HepG2 (cell line): ENCODE results near the gene PIP4K2C. TPM values are rescaled to one million over a fixed set of nuclear protein-coding genes. Genes with fewer than 3 reads are reported as not detected.

Experiments used
- ATAC-seq: fragments of 200-7000 bp; cut with Tn5 transposase; 3 replicates; pipeline ENCODE4 v1.9.1; 2020; ENCODE audit warnings: mild to moderate bottlenecking, moderate library complexity
- BruUV-seq: library from RNA; stranded (reverse); fragments of 400-500 nt; replicated peaks from 2 replicates; lab custom pipeline; 2021; lab: Mats Ljungman, UMichigan
- CTCF ChIA-PET: fragments of 300-600 bp; formaldehyde crosslinking; extraction: SDS; loops from one replicate; lab custom pipeline; 2021; ENCODE audit warnings: low total read pairs, inconsistent platforms, low intra/inter-chr PET ratio; lab: Yijun Ruan, JAX
- POLR2A ChIA-PET: fragments of 350-600 bp; sonication (Branson Sonifier 250); formaldehyde crosslinking; loops from one replicate; lab custom pipeline; 2020; ENCODE audit warnings: antibody characterized with exemption, inconsistent platforms; lab: Yijun Ruan, JAX
- DNase-seq: peaks from one replicate; pipeline ENCODE4 v3.0.0-alpha.2; 2015; ENCODE audit warnings: low spot score
- FAIRE-seq: peaks from 3 replicates; lab custom pipeline; 2011; peaks lifted over from hg19 to GRCh38; lab: Jason Lieb, UNC
- H2AFZ ChIP-seq: one replicate; pipeline ENCODE4 v1.6.1; 2011; ENCODE audit warnings: low read length, inconsistent platforms
- H3K27ac ChIP-seq: fragments of 300-600 bp; 3 replicates; pipeline ENCODE4 v1.8.0; 2011; ENCODE audit warnings: mixed run types, mild to moderate bottlenecking, mixed read lengths, low read length, inconsistent platforms; ENCODE audit not compliant: insufficient read depth; ENCODE audit errors: extremely low read length
- H3K27me3 ChIP-seq, 2 experiments: fragments of 200-600 bp in 1 of 2; 2 replicates in 1 of 2; 3 replicates in 1 of 2; pipeline versions ENCODE4 v1.6.0 to v1.8.0; 2011; ENCODE audit warnings: low read length in 2 of 2, mild to moderate bottlenecking in 2 of 2, moderate library complexity in 2 of 2, inconsistent platforms in 1 of 2; ENCODE audit not compliant: insufficient read depth in 2 of 2, control insufficient read depth in 1 of 2
- H3K36me3 ChIP-seq, 2 experiments: fragments of 200-600 bp in 1 of 2; replicated peaks in 1 of 2; 2 replicates in 1 of 2; 3 replicates in 1 of 2; pipeline versions ENCODE4 v1.5.1 to v1.8.0; 2011; ENCODE audit warnings: low read length in 2 of 2, inconsistent platforms in 1 of 2; ENCODE audit not compliant: insufficient read depth in 2 of 2, control insufficient read depth in 1 of 2
- H3K4me1 ChIP-seq: 2 replicates; pipeline ENCODE4 v1.5.1; 2012; ENCODE audit warnings: low read length, inconsistent platforms; ENCODE audit not compliant: insufficient read depth
- H3K4me2 ChIP-seq: 2 replicates; pipeline ENCODE4 v1.6.0; 2011; ENCODE audit warnings: low read depth, low read length, inconsistent platforms
- H3K4me3 ChIP-seq, 3 experiments: fragments of 200-600 bp in 1 of 3; sonication (generic), shearing (Covaris generic) in 1 of 3; replicated peaks in 1 of 3; 2 replicates each; pipeline ENCODE4 v1.5.1; 2011 to 2016; ENCODE audit warnings: low read length in 3 of 3, inconsistent platforms in 2 of 3, low read depth in 2 of 3, mild to moderate bottlenecking in 2 of 3, control low read depth in 1 of 3, mixed read lengths in 1 of 3; ENCODE audit not compliant: insufficient read depth in 1 of 3
- H3K79me2 ChIP-seq: one replicate; pipeline ENCODE4 v1.6.1; 2011; ENCODE audit warnings: low read length, inconsistent platforms; ENCODE audit not compliant: insufficient read depth
- H3K9ac ChIP-seq: 2 replicates; pipeline ENCODE4 v1.6.0; 2011; ENCODE audit warnings: mild to moderate bottlenecking, low read depth, low read length, inconsistent platforms; ENCODE audit not compliant: insufficient read depth
- H3K9me3 ChIP-seq: 2 replicates; pipeline ENCODE4 v1.5.1; 2012; ENCODE audit warnings: mild to moderate bottlenecking, low read length
- H4K20me1 ChIP-seq: 2 replicates; pipeline ENCODE4 v1.6.0; 2011; ENCODE audit warnings: inconsistent platforms, mild to moderate bottlenecking, low read length, moderate library complexity; ENCODE audit not compliant: insufficient read depth
- ESRRA ChIP-seq: sonication (generic); formaldehyde crosslinking; IDR thresholded peaks from 2 replicates; pipeline ENCODE4 v1.5.1; 2020; ENCODE audit warnings: mild to moderate bottlenecking, low read depth, missing genetic modification reagents
- MTA1 ChIP-seq: sonication (generic); formaldehyde crosslinking; IDR thresholded peaks from 2 replicates; pipeline ENCODE4 v1.4.0; 2020; ENCODE audit warnings: missing genetic modification reagents, mild to moderate bottlenecking, borderline replicate concordance
- SNRNP70 ChIP-seq: fragments of 200-400 bp; formaldehyde crosslinking; IDR thresholded peaks from 2 replicates; pipeline ENCODE4 v1.6.1; 2017; ENCODE audit warnings: mild to moderate bottlenecking, low read depth, low read length, moderate library complexity
- ZNF501 ChIP-seq: sonication (generic); formaldehyde crosslinking; IDR thresholded peaks from 2 replicates; pipeline ENCODE4 v1.5.1; 2020; ENCODE audit warnings: mild to moderate bottlenecking, moderate library complexity, missing genetic modification reagents
- ZNF543 ChIP-seq: sonication (generic); formaldehyde crosslinking; IDR thresholded peaks from 2 replicates; pipeline ENCODE4 v1.4.0; 2020; ENCODE audit warnings: mild to moderate bottlenecking, missing genetic modification reagents
- WGBS: methylation state at CpG from one replicate; pipeline ENCODE4 v1.1.6; 2017; ENCODE audit warnings: low lambda C conversion rate; 5-methylcytosine and 5-hydroxymethylcytosine counted together
- in situ Hi-C: cut with HindIII; loops from 2 replicates; pipeline ENCODE4 v1.10.0; 2017; ENCODE audit warnings: low pct_unique_long_range_greater_than_20kb; ENCODE audit not compliant: extremely low pct_ligation_motif_present
- intact Hi-C: fragments of 100-400 bp; cut with micrococcal nuclease; formaldehyde crosslinking; loops from one replicate; pipeline ENCODE4 v1.10.0; 2022; ENCODE audit not compliant: unreplicated experiment
- polyA plus RNA-seq, 8 experiments: library from polyadenylated mRNA; depleted of rRNA in 3 of 8; stranded (reverse) in 7 of 8; unstranded in 1 of 8; fragments of >200 nt; fragmentation: Illumina TruSeq in 4 of 8; extraction: Trizol in 4 of 8; gene quantifications; 2 replicates each; pipeline versions ENCODE4 v1.2.1 to v1.2.3, GENCODE V29; 2011 to 2016; ENCODE audit warnings: low read depth in 4 of 8, missing spikeins in 1 of 8, mixed read lengths in 1 of 8; ENCODE audit not compliant: insufficient read depth in 1 of 8
- total RNA-seq, 5 experiments: library from RNA; depleted of rRNA; stranded (reverse); fragments of >200 nt; fragmentation: Illumina TruSeq; extraction: Trizol; gene quantifications; 2 replicates each; pipeline ENCODE4 v1.2.3, GENCODE V29; 2016; ENCODE audit warnings: low read depth in 1 of 5
- TF ChIP-seq, protein P1 (sequence below): sonication (generic); formaldehyde crosslinking; IDR thresholded peaks from 2 replicates; pipeline ENCODE4 v1.5.0; 2020; ENCODE audit warnings: mild to moderate bottlenecking, missing genetic modification reagents, borderline replicate concordance
- TF ChIP-seq, protein P2 (sequence below), 2 experiments: fragments of 450-650 bp in 1 of 2; sonication (generic) in 1 of 2; formaldehyde crosslinking; IDR thresholded peaks; 2 replicates each; pipeline versions ENCODE4 v1.5.0 to v1.8.0; 2020 to 2022; ENCODE audit warnings: mild to moderate bottlenecking in 1 of 2, missing genetic modification reagents in 1 of 2
- TF ChIP-seq, protein P3 (sequence below): IDR thresholded peaks from 2 replicates; pipeline ENCODE4 v1.6.1; 2016; ENCODE audit warnings: missing biosample characterization, missing genetic modification reagents, low read depth
- TF ChIP-seq, protein P4 (sequence below): sonication (generic); formaldehyde crosslinking; IDR thresholded peaks from 2 replicates; pipeline ENCODE4 v1.4.0; 2020; ENCODE audit warnings: missing genetic modification reagents, borderline replicate concordance

Gene PIP4K2C
- total and polyA plus RNA-seq, 2 of the 13 experiments (the other 11 are each of a cell fraction or from before 2014, with no cell fraction given): 23.3 to 26.4 TPM

DNA sequence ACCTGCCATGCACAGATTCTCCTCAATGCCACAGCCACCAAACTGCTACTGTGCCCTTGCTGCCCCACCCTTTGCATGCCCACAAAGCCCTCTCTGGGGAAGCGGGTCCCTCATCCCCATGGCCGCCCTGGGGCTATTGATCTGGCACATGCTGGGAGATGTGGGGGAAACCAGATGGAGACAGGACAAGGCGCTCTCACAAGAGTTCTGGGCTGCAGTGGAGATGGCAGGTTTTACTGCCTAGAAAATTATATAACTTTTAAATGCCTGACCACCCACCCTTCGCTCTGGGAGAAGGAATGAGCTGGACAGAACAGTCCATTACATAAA, 10.6 kb upstream of the PIP4K2C start:
- intact Hi-C loops: loop anchor here (5.0 kb wide), 1 partner anchor 157 kb away; the partner anchor contains the start of gene AGAP2
- WGBS: 76% methylated on average over 4 of the region's 4 CpGs
- CTCF ChIA-PET: interaction anchor here (1.4 kb wide), 1 partner anchor 41 kb away, joined by 4 read pairs; no protein-coding TSS in a partner anchor
- TF ChIP-seq SNRNP70: no peak
- TF ChIP-seq, protein P1, sequence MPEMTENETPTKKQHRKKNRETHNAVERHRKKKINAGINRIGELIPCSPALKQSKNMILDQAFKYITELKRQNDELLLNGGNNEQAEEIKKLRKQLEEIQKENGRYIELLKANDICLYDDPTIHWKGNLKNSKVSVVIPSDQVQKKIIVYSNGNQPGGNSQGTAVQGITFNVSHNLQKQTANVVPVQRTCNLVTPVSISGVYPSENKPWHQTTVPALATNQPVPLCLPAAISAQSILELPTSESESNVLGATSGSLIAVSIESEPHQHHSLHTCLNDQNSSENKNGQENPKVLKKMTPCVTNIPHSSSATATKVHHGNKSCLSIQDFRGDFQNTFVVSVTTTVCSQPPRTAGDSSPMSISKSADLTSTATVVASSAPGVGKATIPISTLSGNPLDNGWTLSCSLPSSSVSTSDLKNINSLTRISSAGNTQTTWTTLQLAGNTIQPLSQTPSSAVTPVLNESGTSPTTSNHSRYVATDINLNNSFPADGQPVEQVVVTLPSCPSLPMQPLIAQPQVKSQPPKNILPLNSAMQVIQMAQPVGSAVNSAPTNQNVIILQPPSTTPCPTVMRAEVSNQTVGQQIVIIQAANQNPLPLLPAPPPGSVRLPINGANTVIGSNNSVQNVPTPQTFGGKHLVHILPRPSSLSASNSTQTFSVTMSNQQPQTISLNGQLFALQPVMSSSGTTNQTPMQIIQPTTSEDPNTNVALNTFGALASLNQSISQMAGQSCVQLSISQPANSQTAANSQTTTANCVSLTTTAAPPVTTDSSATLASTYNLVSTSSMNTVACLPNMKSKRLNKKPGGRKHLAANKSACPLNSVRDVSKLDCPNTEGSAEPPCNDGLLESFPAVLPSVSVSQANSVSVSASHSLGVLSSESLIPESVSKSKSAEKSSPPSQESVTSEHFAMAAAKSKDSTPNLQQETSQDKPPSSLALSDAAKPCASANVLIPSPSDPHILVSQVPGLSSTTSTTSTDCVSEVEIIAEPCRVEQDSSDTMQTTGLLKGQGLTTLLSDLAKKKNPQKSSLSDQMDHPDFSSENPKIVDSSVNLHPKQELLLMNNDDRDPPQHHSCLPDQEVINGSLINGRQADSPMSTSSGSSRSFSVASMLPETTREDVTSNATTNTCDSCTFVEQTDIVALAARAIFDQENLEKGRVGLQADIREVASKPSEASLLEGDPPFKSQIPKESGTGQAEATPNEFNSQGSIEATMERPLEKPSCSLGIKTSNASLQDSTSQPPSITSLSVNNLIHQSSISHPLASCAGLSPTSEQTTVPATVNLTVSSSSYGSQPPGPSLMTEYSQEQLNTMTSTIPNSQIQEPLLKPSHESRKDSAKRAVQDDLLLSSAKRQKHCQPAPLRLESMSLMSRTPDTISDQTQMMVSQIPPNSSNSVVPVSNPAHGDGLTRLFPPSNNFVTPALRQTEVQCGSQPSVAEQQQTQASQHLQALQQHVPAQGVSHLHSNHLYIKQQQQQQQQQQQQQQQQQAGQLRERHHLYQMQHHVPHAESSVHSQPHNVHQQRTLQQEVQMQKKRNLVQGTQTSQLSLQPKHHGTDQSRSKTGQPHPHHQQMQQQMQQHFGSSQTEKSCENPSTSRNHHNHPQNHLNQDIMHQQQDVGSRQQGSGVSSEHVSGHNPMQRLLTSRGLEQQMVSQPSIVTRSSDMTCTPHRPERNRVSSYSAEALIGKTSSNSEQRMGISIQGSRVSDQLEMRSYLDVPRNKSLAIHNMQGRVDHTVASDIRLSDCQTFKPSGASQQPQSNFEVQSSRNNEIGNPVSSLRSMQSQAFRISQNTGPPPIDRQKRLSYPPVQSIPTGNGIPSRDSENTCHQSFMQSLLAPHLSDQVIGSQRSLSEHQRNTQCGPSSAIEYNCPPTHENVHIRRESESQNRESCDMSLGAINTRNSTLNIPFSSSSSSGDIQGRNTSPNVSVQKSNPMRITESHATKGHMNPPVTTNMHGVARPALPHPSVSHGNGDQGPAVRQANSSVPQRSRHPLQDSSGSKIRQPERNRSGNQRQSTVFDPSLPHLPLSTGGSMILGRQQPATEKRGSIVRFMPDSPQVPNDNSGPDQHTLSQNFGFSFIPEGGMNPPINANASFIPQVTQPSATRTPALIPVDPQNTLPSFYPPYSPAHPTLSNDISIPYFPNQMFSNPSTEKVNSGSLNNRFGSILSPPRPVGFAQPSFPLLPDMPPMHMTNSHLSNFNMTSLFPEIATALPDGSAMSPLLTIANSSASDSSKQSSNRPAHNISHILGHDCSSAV: no peak
- no peak for TF ChIP-seq ZNF543 (CRISPR knock-in tag)
- TF ChIP-seq, protein P2, sequence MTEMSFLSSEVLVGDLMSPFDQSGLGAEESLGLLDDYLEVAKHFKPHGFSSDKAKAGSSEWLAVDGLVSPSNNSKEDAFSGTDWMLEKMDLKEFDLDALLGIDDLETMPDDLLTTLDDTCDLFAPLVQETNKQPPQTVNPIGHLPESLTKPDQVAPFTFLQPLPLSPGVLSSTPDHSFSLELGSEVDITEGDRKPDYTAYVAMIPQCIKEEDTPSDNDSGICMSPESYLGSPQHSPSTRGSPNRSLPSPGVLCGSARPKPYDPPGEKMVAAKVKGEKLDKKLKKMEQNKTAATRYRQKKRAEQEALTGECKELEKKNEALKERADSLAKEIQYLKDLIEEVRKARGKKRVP (CRISPR knock-in tag; IDR thresholded peaks at IDR 0.05): no peak
- peak; percentile 57; the same call in 1 of the 2 replicates for TF ChIP-seq ZNF501
- TF ChIP-seq, protein P3, sequence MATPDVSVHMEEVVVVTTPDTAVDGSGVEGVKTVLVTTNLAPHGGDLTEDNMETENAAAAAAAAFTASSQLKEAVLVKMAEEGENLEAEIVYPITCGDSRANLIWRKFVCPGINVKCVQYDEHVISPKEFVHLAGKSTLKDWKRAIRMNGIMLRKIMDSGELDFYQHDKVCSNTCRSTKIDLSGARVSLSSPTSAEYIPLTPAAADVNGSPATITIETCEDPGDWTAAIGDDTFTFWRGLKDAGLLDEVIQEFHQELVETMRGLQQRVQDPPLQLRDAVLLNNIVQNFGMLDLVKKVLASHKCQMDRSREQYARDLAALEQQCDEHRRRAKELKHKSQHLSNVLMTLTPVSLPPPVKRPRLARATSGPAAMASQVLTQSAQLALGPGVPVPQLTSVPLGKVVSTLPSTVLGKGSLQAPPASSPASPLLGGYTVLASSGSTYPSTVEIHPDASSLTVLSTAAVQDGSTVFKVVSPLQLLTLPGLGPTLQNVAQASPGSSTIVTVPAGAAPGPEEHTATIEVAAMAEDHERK (CRISPR knock-in tag): no peak
- no peak for TF ChIP-seq MTA1 (CRISPR knock-in tag)
- TF ChIP-seq ESRRA (CRISPR knock-in tag): no peak
- TF ChIP-seq, protein P4, sequence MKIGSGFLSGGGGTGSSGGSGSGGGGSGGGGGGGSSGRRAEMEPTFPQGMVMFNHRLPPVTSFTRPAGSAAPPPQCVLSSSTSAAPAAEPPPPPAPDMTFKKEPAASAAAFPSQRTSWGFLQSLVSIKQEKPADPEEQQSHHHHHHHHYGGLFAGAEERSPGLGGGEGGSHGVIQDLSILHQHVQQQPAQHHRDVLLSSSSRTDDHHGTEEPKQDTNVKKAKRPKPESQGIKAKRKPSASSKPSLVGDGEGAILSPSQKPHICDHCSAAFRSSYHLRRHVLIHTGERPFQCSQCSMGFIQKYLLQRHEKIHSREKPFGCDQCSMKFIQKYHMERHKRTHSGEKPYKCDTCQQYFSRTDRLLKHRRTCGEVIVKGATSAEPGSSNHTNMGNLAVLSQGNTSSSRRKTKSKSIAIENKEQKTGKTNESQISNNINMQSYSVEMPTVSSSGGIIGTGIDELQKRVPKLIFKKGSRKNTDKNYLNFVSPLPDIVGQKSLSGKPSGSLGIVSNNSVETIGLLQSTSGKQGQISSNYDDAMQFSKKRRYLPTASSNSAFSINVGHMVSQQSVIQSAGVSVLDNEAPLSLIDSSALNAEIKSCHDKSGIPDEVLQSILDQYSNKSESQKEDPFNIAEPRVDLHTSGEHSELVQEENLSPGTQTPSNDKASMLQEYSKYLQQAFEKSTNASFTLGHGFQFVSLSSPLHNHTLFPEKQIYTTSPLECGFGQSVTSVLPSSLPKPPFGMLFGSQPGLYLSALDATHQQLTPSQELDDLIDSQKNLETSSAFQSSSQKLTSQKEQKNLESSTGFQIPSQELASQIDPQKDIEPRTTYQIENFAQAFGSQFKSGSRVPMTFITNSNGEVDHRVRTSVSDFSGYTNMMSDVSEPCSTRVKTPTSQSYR (CRISPR knock-in tag): no peak

More for the DNA sequence above, 10.6 kb upstream of the PIP4K2C start:
- DNase-seq (no peak), ATAC-seq (no peak), FAIRE-seq (no peak)
- H3K9me3 ChIP-seq: no peaks in the 10 kb centered on the region
- H3K9ac ChIP-seq: peak overlapping the region; percentile 78
- POLR2A ChIA-PET: interaction anchor here (0.7 to 4.1 kb wide), 13 partner anchors 11 to 164 kb away, joined by 3 to 35 read pairs (median 4); partner anchors contain the start of genes ARHGEF25, DCTN2, DDIT3 and INHBE
- no peak overlapping the region for H2AFZ ChIP-seq
- in situ Hi-C loops: loop anchor here (5.0 kb wide), 1 partner anchor 42 kb away; no protein-coding TSS in a partner anchor
- peak overlapping the region; percentile 99 for H3K27ac ChIP-seq
- no peaks in the 10 kb centered on the region for H4K20me1 ChIP-seq
- H3K4me1 ChIP-seq: peaks cover 71% of the 10 kb centered on the region
- no peaks in the 10 kb centered on the region for H3K27me3 ChIP-seq
- H3K4me3 ChIP-seq: peak overlapping the region in 2 of 3 experiments; percentile 10 to 60; a peak in 4 of 6 replicates
- H3K4me2 ChIP-seq: peak overlapping the region; percentile 87
- no TSS peak for BruUV-seq
- peaks cover 3 to 25% of the 10 kb centered on the region in 2 experiments for H3K36me3 ChIP-seq
- peaks cover 10% of the 10 kb centered on the region for H3K79me2 ChIP-seq
